Superior temporal gyrus (tissue), 1 donor: Measurements from ENCODE around the gene PIEZO1.
A peak's percentile ranks its signal among the peaks of the same experiment; 100 is the strongest.

Experiments
- DNase-seq: peaks from one replicate; pipeline ENCODE4 v3.0.0-alpha.2; 2016; ENCODE audit errors: extremely low spot score

PIEZO1 gene

DNA sequence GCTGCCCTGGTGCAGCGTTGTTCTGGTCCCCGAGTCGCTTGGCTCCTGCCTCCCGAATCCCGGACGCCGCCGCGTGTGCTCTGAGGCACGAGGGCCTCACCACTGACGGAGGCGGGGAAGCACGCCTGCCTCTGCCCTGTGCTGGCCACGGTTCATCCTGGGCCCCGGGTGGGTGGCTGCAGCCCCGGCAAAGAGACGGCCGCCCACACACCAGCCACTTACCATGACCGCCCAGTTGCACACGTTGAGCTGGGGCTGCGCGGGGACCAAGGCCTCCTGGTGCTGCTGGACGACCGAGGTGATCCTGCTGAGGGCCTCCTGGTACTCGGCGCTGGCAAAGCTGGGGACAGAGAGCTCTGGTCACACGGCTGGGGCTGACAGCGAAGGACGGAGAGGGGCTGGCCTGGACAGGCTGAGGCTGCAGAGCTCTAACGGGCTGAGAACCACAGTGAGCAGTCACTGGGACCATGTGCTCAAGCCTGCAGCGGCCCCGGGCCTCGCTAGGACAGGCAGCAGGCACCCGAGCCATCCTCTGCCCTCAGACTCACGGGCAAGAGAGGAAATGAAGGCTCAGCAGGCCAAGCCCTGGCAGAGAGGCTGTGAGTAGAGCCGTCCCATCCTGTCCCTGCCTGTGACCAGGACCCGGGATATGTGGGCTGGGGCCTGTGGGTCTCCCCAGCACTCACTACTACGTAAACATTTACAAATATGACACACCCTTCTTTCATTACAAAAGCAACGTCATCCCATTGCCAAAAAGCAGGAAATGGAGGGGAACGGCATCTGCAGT, 33.0 kb upstream of the PIEZO1 start:
- no peak for DNase-seq

DNA sequence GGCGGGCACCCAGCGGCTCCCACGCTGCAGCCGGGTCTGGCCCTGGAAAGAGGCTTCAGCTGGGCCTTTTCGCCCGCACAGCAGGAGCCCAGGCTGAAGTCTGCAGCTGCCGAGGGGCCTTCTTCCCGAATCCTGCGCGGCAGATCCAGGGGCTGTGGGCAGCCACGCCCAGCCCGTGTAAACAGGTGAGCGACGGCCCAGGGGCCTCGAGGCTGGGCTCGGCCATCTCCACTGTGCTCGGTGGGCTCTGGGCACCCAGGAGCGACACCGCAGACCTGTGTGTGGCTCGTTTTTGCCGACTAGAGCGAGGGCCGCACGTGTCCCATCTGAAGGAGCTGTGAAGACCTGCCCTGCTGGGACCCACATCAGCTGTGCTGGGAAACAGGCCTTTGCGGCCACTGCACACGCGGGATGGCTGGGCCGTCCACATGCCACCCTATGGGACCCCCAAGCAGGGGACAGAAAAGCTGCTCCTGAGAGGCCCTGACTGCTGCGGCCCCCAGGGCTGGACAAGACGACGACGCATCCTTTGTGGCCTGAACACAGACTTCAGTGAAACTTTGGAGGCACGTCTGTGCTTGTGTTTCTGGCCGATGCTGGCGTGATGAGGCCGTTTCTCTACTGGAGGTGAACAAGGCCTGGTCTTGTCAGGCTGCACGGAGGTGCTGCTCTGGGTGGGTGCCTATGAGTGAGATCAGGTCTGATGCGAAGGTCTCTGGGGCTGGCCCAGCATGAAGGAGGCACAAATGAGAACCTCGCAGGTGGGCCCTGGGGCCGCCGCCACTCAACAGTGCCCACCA, 31.9 kb upstream of the PIEZO1 start:
- no peak for DNase-seq

DNA sequence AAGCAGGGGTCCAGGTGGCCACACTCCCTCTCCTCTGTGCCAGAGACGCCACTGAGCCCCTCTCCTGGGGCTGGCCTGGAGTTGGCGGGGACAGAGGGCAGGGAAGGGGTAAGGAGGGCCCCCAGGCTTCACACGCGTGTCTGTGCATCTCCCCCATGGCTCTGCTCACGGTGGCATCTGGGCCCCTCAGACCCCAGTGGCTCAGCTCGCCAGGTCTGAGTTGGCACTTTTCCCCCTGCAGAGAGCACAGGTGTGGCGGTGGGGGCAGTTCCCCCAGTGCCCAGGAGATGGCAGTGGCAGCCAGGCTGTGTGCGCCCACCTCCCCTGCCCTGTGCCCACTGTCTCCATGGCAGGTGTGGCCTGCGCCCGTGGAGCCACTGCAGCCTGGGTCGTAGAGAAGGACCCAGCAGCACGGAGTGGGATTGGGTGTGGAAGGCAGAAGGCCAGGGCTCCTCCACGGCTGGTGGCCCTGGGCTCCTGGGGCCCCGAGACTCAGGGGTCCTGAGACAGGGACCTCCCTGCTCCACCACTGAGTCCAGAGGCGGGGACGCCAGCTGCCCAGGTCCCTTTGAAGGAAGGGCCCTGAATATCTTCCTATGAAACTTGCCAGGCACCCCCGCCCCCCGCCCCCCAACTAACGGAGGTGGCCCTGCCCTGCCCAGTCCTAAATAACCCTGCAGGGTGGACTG, 31.0 kb upstream of the PIEZO1 start:
- DNase-seq = no peak

DNA sequence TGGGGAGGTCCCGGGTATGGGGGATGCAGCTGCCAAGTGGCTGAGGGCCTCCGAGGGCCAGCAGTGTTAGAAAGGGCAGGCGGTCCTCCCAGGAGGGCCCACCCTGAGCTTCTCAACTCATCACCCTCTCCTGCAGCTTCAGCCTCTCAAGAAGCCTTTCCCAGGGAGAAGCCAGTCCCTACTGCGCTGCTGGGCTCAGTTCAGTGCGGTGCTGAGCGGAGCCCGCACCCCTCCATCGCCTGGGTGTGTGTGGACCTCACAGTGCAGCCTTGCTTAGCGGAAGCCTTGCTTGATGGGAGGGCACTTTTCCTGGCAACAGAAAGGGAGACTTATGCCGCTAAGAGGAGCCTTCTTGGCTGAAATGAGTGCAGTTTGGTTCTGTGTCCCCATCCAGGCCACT, 30.2 kb upstream of the PIEZO1 start:
- no peak for DNase-seq

DNA sequence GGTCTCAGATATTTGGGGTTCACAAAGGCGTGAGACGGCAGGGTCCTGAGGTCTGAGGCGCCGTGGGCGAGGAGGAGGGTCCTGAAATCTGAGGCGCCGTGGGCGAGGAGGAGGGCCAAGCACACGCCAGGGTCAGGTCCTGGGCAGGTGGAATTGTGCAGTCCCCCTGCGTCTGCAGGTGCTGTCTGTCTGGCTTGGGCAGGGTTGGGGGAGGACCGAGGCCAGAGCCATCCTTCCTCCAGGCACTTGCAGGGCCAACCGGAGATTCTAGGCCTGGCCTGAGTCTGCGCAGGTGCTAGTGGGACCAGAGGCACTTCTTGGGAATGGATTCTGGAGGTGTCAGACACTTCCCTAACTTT, 29.1 kb upstream of the PIEZO1 start:
- no peak for DNase-seq

DNA sequence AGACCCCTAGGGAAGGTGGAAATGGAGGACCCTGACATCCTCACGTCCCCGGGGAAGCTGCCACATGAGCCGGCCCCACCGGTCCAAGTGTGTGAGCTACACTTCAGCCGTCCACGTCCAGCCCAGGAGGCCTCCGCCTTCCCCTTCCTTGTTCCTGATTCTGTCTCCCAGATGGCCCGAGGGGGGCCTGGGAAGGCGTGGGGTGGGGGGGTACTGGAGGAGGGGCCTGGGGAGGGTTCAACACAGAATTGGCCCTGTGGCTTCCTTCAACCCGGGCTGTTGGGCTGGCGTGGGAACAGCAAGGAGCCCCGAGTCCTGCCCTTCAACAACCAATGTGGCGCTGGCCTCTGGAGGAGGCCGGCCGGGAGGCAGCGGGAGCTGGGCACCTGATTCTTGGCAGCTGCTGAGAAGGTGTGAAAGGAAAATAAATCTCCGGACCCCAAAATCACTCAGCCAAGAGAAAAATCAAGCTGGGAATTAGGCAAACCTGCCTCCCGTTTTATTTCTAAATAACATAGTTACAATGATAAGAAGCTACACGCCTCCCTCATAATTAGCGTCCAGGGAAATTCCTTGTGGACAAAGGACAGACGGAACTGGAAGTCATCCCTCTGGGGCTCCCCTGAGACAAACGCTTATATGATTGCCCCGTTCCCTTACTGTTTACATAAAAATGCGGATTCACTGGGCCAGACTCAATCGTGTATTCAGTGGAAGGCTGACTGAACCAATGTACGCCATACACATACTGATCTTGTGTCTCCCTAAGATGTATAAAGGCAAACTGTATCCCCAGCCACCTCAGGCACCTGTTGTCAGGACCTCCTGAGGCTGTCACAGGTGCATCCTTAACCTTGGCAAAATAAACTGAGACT, 28.5 kb upstream of the PIEZO1 start:
- no peak for DNase-seq

DNA sequence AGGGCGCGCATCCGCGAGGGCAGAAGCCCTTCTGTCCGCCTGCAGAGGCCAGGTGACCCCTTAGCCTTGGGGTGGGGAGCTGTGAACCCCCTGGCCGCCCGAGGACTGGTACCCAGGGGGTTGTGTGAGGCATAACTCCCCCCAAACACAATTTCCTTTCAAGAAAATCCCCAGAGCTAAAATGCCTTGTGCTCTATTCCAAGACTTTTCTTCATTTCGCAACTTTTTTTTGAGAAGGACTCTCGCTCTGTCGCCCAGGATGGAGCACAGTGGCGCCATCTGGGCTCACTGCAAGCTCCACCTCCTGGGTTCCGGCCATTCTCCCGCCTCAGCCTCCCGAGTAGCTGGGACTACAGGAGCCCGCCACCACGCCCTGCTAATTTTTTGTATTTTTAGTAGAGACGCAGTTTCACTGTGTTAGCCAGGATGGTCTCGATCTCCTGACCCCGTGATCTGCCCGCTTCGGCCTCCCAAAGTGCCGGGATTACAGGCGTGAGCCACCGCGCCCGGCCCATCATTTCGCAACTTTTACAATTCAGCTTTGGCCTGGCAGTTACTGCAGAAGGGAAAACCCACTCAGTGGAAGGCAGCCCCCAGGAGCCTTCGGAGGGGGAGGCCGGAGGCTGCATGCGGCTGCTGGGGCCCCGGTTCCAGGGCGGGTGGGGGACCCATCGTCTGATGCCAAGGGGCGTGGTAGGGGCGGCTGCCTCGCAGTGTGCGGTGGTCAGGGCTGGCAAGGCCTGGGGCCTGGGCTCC, 27.7 kb upstream of the PIEZO1 start:
- DNase-seq = no peak

DNA sequence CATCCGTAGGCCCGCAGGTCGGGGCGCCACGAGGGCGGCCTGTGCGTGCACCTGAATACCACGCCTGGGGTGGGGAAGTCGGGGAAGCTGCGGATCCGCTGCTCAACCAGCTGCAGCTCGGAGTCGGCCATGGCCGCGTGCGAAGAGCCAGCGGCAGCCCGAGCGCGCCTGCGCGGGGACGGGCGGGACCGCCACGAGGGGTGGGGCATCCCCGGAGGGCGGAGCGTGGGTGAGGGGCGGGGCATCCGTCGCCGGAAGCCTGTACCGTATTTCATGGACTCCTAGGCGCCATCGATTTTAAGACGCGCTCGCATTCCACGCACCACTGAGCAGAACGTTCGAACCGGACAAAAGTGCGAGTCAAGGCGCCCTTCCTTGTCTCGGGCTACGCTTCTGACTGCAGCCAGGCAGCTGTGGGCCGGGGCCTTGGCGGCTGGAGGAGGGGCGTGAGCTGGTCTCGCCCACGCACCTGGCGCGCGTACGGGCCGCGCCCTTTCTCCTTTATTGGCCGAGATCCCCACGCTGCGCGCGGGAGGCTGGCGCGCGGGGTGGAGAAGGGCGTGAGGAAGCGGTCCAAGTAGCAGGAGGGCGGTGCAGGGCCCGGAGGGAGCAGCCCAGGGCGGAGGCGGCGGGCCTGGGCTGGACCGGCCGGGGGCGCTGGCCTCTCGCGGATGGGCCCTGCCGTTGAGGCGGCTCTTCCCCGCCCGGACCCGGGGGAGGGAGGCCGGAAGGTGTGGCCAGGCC, 26.9 kb upstream of the PIEZO1 start, which contains the start of gene APRT:
TSS of gene APRT (minus strand) at position 160 of the 744 bp plus-strand sequence. CDS start at position 131, 29 bp downstream.
- DNase-seq = peak; percentile 86

DNA sequence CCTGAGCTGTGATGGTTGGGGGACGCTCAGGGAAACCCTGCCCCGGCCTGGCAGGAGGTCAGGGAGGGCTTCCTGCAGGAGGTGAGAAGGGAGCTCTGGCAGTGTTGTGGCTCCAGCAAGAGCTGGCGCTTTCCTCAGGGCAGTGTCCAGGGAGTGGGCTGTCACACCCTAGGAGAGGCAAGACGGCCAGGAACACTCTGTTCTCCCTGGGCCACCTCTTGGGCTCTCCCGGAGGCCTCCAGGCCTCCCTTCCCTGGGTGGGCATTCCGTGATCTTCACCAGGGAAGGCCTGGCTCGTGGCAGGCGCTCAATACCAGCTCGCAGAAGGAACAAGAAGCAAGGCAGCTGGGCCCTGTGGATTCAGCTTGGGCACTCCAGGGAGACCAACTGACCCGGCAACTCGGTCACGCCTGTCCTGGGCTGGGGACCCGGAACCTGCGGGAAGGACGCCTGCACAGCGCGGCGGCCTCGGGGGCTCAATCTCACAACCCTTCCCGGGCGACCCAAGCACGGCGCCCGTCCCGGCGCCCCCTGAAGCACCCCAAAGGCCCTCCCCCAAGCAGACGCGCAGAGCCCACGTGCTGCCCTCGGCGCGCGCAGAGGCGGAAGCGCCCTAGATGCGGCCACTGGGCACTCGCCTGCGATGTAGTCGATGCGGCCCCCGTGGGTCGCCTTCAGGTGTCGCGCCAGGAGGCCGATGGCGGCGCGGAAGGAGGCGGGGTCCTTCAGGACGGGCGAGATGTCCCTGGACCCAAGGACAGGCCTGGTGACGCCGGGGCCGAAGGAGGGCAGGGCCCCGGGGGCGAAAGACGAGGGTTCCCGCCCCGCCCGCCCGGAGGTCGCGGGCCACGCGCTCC, 26.1 kb upstream of the PIEZO1 start:
- peak; percentile 90 for DNase-seq

DNA sequence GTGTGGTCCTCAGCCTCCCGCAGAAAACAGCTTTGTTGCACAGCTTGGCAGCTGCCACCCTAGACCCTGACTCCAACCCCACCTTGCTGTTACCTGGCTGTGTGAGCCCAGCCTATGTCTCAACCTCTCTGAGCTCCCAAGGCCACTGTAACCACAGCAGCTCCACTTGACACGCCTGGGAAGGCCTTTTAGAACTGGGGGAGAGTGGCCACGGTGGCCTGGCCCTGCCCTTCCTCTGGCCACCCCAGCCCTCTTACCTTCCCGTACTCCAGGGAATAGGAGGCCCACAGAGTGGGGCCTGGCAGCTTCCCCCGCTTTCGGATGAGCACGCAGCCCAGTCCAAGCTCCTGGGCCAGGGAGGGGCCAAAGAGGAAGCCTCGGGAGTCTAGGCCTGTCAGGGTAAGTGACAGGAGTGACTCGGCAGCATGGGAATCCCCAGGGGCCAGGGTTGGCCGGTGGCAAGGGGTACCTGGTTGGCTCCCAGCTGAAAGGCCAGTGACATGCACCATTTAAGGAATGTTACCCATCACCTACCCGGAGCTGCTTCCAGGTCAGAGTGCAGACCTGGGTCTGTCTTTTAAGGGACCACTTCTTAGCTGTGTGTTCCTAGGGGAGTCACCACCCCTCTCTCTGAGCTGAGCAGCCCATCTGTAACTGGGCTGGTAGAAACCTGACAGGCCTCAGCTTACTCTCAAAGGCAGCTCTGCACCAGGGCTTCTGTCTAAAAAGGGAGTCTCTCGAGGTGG, 25.3 kb upstream of the PIEZO1 start:
- DNase-seq = no peak

DNA sequence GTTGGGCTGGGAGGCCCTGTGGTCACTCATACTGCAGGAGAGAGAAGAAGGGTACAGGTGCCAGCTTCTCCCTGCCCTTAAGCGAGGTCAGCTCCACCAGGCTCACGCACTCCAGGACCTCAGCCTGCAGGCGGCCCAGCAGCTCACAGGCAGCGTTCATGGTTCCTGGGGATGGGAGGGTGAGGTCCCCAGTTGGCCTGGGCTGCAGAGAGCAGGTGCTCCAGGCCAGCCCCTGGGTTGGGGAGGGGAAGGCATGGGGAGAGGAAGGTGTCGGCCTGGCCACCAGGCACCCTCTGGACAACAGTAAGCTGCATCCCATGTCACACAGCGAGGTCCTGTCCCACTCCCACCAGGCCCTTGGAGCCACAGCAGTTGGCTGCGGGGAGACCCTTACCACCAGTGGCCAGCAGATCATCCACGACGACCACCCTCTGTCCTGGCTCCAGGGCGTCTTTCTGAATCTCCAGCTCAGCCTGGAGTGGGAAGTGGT, 24.7 kb upstream of the PIEZO1 start:
- DNase-seq = no peak

DNA sequence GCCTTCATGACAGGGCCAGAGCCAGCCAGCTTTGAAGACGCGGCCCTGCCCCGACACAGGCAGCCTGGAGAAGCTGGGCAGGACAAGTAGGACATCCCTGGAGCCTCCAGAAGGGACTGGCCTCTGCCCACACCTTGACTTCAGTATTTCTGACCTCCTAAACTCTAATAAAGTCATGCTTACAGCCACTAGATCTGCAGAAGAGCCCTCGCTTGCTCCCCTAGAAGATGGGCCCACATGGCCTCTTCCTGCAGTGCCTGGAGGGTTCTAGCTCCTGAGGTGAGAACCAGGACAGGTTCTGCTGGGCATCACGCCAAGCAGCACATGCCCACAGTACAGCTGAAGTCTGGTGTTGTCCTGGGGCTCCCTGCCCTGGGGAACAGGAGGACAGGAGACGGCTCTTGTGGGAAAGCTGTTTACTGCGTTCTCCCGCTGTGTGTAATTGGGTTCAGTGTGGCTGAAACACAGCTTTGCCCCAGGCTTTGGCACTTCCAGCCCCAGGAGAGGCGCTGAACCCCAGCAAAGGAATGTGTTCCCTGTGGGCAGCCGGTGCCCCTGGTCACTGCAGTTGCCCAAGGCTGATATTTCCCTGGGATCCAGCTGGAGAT, 24.2 kb upstream of the PIEZO1 start:
- DNase-seq = no peak

DNA sequence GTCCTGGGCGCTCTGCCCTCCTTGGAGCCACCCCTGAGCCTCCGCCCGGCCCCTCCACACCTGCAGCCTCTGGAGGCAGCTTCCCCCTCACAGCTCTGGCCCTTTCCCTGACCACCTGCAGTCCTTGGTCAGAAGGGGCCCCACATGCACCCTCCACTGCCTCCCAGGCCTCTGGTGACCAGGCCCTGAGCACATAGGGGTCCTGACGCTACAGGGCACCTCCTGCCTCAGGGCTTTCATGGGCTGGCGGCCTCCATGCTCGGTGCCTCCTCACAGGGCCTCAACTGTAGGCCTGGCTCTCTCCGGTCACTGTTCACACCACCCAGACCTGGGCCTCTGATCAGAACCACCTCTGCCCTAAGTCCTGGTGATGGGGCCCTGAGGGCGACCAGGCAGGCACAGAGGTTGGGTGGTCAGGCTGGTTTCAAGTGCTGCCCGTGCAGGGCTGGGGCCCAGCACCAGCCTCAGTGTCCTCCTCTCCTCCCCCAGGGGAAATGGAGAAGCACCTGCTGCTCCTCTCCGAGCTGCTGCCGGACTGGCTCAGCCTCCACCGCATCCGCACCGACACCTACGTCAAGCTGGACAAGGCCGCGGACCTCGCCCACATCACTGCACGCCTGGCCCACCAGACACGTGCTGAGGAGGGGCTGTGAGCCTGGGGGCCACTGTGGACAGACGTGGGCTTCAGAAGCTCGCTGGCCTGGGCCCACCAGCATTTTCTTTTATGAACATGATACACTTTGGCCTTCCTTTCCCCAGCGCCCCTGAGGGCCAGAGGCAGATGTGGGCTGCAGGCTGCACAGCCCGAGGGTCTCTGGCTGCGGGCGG, 22.8 kb upstream of the PIEZO1 start:
- DNase-seq = no peak

DNA sequence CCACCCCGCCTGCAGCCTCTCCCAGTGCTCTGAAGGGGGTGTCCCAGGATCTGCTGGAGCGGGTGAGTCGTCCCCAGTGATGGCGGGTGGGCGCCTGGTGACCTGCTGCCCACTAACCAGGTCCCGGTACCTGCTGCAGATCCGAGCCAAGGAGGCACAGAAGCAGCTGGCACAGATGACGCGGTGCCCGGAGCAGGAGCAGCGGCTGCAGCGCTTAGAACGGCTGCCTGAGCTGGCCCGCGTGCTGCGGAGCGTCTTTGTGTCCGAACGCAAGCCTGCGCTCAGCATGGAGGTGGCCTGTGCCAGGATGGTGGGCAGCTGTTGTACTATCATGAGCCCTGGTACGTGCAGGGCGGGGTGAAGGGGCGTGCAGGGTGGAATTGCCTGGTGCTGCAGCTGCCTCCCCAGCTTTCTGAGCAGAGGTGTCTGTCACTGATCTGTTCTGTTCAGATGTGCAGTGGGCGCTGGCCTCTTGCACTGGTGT, 22.2 kb upstream of the PIEZO1 start:
- DNase-seq = no peak

DNA sequence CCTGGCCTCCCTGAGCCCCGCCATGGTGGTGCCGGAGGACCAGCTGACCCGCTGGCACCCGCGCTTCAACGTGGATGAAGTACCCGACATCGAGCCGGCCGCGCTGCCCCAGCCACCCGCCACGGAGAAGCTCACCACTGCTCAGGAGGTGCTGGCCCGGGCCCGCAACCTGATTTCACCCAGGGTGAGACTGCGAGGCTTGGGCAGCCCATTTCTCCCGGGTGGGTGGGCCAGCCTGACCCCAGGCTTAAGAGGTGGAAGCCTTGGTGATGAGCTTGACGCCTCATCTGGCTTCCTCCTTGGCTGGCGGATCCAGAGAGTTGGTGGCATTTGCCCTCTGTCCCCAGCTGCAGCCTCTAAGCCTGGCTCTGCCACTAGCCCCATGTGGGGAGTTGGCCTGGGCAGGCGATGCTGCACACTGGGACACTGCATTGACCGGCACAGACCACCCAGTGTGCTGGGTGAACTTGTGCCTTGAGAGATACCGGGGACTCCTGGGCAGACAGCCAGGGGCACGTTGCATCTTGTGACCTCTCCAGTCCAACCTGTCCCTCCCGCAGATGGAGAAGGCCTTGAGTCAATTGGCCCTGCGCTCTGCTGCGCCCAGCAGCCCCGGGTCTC, 21.6 kb upstream of the PIEZO1 start:
- no peak for DNase-seq

DNA sequence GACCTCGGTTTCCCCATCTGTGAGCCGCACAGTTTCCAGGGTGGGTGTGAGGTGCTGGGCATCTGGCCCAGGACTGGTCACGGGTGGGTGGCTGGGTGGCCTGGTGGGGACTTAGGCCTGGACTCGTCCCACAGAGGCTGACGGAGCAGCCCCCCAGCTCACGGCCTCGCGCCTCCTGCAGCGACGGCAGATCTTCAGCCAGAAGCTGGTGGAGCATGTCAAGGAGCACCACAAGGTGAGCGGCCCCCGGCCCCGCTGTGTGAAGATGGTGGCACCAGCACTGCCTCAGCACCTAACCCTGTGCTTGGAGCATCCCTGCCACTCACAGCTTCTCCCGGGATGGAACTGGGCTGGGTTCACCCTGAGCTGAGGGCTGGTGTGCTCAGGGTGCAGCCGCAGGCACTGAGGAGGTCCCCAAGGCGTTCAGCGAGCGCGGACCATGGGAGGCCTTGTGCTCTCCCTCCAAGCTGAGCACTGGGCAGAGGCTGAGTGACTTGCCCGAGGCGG, 20.9 kb upstream of the PIEZO1 start:
- no peak for DNase-seq
